BE2C (cell line): ENCODE data around the gene SUPT3H.
A peak's percentile ranks its signal among the peaks of the same experiment; 100 is the strongest.

Experiments
- DNase-seq: peaks from one replicate; pipeline ENCODE4 v3.0.0-alpha.2; 2020
- H3K27me3 ChIP-seq: fragments of 250-450 bp; sonication (Bioruptor Pico); 2 replicates; pipeline ENCODE4 v1.5.1; 2020; ENCODE audit warnings: mild to moderate bottlenecking
- H3K36me3 ChIP-seq: fragments of 250-450 bp; sonication (Bioruptor Pico); 2 replicates; pipeline ENCODE4 v1.5.1; 2020; ENCODE audit warnings: mild to moderate bottlenecking
- H3K4me1 ChIP-seq: fragments of 250-450 bp; sonication (Bioruptor Pico); 2 replicates; pipeline ENCODE4 v1.5.1; 2020
- H3K4me3 ChIP-seq: 2 replicates; pipeline ENCODE4 v1.5.1; 2011; ENCODE audit warnings: low read depth, low read length
- H3K9me3 ChIP-seq: fragments of 250-450 bp; sonication (Bioruptor Pico); 2 replicates; pipeline ENCODE4 v1.5.1; 2020
- CTCF ChIP-seq: IDR thresholded peaks from 2 replicates; pipeline ENCODE4 v1.5.1; 2012; ENCODE audit warnings: mild to moderate bottlenecking, low read depth, low read length

Gene SUPT3H

GRCh38 chr6:44806656-44807055, 571.1 kb downstream of the SUPT3H start:
- H3K27me3 ChIP-seq = no peaks in the 10 kb centered on the region
- no peaks in the 10 kb centered on the region for H3K9me3 ChIP-seq
- H3K36me3 ChIP-seq = no peaks in the 10 kb centered on the region
- H3K4me1 ChIP-seq = no peaks in the 10 kb centered on the region
- TF ChIP-seq CTCF = no peak
- no peak overlapping the region for H3K4me3 ChIP-seq
- peak; percentile 16 for DNase-seq

- H3K4me1 ChIP-seq = no peaks in the 10 kb centered on the region
- H3K27me3 ChIP-seq = peaks cover 8% of the 10 kb centered on the region
- no peak overlapping the region for H3K4me3 ChIP-seq
- no peaks in the 10 kb centered on the region for H3K9me3 ChIP-seq
- TF ChIP-seq CTCF = no peak
- no peak for DNase-seq
- no peaks in the 10 kb centered on the region for H3K36me3 ChIP-seq
These were observed 572.4 kb downstream of the SUPT3H start for GRCh38 chr6:44805238-44805846.

GRCh38 chr6:44804546-44805159, 573.1 kb downstream of the SUPT3H start:
- no peak for DNase-seq
- no peak overlapping the region for H3K4me3 ChIP-seq
- no peaks in the 10 kb centered on the region for H3K4me1 ChIP-seq
- H3K36me3 ChIP-seq = no peaks in the 10 kb centered on the region
- no peaks in the 10 kb centered on the region for H3K9me3 ChIP-seq
- peaks cover 12% of the 10 kb centered on the region for H3K27me3 ChIP-seq
- TF ChIP-seq CTCF = no peak

GRCh38 chr6:44804016-44804415, 573.7 kb downstream of the SUPT3H start:
- Histone ChIP-seq H3K4me3 (no peak overlapping the region), H3K4me1 (no peaks in the 10 kb centered on the region), H3K27me3 (peaks cover 12% of the 10 kb centered on the region), H3K36me3 (no peaks in the 10 kb centered on the region), H3K9me3 (no peaks in the 10 kb centered on the region)
- DNase-seq = no peak
- no peak for TF ChIP-seq CTCF

- DNase-seq = no peak
- Histone ChIP-seq H3K27me3 (peaks cover 30% of the 10 kb centered on the region), H3K36me3 (no peaks in the 10 kb centered on the region), H3K9me3 (no peaks in the 10 kb centered on the region), H3K4me1 (no peaks in the 10 kb centered on the region), H3K4me3 (no peak overlapping the region)
- TF ChIP-seq CTCF = no peak
These were observed 576.7 kb downstream of the SUPT3H start for GRCh38 chr6:44800784-44801592.
